ENCODE data around the gene PARD3B. TPM values are rescaled to one million over a fixed set of nuclear protein-coding genes. Genes with fewer than 3 reads are reported as not detected.

The PARD3B gene
- total RNA-seq, 1 donor from 2014 or later = 16.4 TPM

GRCh38 chr2:204892506-204893255 is 347.4 kb downstream of the PARD3B start:
- DNase-seq (ENCODE audit: low read depth) = peak; percentile 55

GRCh38 chr2:204896146-204896545 is 350.9 kb downstream of the PARD3B start:
- no peak for DNase-seq (ENCODE audit: low read depth)

- DNase-seq (ENCODE audit: low read depth) = peak; percentile 68
Observed at GRCh38 chr2:204897561-204897960, 352.3 kb downstream of the PARD3B start.

- no peak for DNase-seq (ENCODE audit: low read depth)
Observed at GRCh38 chr2:204898928-204899640, 353.8 kb downstream of the PARD3B start.

GRCh38 chr2:204899983-204900382 is 354.7 kb downstream of the PARD3B start:
- no peak for DNase-seq (ENCODE audit: low read depth)

GRCh38 chr2:204900487-204900886 is 355.2 kb downstream of the PARD3B start:
- DNase-seq (ENCODE audit: low read depth) = no peak

GRCh38 chr2:204900910-204901309 is 355.6 kb downstream of the PARD3B start:
- peak; percentile 36 for DNase-seq (ENCODE audit: low read depth)

- no peak for DNase-seq (ENCODE audit: low read depth)
Observed at GRCh38 chr2:204901591-204901990, 356.3 kb downstream of the PARD3B start.

GRCh38 chr2:204909791-204910190 is 364.5 kb downstream of the PARD3B start:
- DNase-seq (ENCODE audit: low read depth) = no peak

GRCh38 chr2:204913312-204913711 is 368.0 kb downstream of the PARD3B start:
- DNase-seq (ENCODE audit: low read depth) = no peak

GRCh38 chr2:204913854-204914464 is 368.7 kb downstream of the PARD3B start:
- DNase-seq (ENCODE audit: low read depth) = no peak

GRCh38 chr2:204914708-204915107 is 369.4 kb downstream of the PARD3B start:
- DNase-seq (ENCODE audit: low read depth) = no peak

- DNase-seq (ENCODE audit: low read depth) = no peak
Observed at GRCh38 chr2:204917089-204917701, 371.9 kb downstream of the PARD3B start.

GRCh38 chr2:204920776-204921175 is 375.5 kb downstream of the PARD3B start:
- DNase-seq (ENCODE audit: low read depth) = no peak

GRCh38 chr2:204923957-204924356 is 378.7 kb downstream of the PARD3B start:
- peak; percentile 44 for DNase-seq (ENCODE audit: low read depth)

GRCh38 chr2:204931562-204931961 is 386.3 kb downstream of the PARD3B start:
- no peak for DNase-seq (ENCODE audit: low read depth)

- DNase-seq (ENCODE audit: low read depth) = no peak
Observed at GRCh38 chr2:204933735-204934374, 388.6 kb downstream of the PARD3B start.

GRCh38 chr2:204944927-204945326 is 399.7 kb downstream of the PARD3B start:
- DNase-seq (ENCODE audit: low read depth) = no peak

GRCh38 chr2:204945376-204945775 is 400.1 kb downstream of the PARD3B start:
- no peak for DNase-seq (ENCODE audit: low read depth)

GRCh38 chr2:204946892-204947291 is 401.6 kb downstream of the PARD3B start:
- DNase-seq (ENCODE audit: low read depth) = peak; percentile 13

- DNase-seq (ENCODE audit: low read depth) = peak; percentile 63
Observed at GRCh38 chr2:204947405-204947804, 402.1 kb downstream of the PARD3B start.
